ENCODE data around the gene KLHDC3.

KLHDC3 gene

DNA sequence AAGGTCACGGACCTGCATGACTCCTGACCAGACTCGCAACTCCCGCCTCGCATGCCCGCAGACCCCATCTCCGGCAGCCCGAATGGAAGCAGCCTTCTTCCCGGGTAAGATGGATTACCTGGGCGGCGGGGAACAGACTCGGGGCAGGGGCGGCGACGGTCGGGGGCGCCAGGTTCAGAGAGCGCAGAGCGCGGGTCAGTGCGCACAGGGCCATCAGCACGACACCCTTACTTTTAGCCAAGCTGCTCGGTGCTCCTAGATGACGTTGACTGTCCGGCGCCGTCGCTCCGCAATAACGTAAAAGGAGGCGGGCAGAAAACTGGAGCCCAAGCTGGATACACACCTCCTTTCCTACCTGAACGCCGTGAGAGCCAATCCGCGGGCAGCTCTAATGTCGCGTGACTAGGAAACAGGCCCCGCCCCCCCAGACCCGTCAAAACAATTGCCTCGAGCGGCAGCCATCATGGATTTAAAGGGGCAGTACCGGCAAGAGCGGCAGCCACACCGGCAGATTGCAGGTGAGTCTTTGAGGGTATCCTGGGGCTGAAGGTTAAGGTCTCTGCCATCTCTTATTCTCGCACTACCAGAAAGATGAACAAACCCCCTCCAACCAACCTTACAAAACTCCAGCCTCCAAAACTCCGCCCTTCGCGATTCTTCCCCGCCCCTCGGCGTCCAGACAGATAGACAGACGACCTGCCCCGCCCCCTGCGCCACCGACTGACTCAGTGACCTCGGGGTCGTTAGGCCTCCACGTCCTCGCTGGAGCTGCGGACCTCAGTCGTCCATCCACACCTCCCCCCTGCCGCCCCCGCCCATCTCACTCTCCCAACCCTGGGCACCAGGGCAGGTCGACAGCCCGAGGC lies 45.4 kb downstream of the KLHDC3 start, which contains the start of the genes KLC4 and MRPL2:
Gene KLC4, plus strand, starts transcription at position 464 of the 866 bp plus-strand sequence. CDS start 1,705 bp downstream, outside the sequence.
Gene MRPL2, minus strand, starts transcription at position 267 of the 866 bp plus-strand sequence. Its CDS starts 53 bp downstream, at position 214.
- DNase-seq (ENCODE audit: low spot score): peak; percentile 99

DNA sequence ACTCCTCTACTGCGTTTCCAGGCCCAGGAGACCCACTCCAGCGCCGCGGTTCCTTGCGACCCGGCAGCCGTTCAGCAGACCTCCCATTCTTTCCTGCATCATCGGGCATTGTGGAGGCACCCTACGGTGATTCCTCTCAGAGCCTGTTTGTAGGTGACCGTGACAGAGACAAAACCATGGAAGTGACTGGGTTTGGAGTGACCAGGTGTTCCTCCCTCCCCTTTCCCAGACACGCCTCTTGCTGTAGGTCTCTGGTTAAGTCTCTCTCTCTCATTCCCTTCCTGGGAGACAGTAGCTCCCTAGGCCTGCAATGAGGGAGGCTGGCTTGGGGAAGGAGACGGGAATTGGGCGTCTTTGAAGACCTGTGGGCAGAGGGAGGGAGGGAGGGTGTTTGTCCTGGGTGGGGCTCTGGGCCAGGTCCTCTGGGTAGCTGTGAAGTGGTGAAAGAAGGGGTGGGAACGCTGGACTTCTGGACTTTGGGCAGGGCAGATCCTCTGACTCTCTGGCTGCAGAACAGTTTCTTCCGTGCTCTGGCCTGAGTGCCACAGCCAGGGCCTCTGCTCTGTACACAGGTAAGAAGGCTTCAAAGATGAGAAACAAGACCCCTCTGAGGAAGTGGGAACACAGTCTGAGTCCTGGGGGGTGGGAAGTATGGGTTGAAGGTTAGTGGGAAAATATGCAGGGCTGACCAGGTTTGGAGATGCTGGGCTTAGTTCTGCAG lies 46.1 kb downstream of the KLHDC3 start:
- peak; percentile 64 for DNase-seq (ENCODE audit: low spot score)

DNA sequence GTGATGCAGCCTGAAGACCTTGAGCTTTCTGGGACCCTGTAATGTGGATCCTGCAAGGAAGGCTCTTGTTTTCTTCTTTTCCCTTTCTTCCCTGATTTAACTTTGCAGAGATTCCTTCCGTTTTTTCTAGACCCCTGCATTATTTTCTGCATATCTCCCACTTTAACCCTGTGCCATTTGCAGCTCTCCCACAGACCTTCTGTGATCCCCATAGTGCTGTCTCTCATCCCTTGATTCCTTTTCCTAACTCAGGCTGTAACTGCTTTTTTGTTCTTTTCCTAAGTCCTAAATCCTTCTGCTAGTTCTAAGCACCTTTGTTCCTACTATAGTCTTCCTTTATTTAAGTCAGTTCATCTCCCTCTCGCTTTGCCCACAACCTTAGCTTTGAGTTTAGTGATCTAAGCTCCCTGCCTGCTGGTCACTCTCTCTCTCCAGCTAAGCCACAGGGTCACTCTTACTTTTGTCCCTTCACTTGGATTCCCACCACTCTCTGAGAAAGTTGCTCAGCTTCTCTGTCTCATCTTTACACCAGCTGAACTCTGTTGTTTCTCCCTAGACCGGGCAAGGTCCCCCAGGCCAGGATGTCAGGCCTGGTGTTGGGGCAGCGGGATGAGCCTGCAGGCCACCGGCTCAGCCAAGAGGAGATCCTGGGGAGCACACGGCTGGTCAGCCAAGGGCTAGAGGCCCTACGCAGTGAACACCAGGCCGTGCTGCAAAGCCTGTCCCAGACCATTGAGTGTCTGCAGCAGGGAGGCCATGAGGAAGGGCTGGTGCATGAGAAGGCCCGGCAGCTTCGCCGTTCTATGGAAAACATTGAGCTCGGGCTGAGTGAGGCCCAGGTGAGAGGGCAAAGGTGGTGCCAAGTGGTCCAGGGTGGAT lies 46.9 kb downstream of the KLHDC3 start:
- DNase-seq (ENCODE audit: low spot score): no peak

DNA sequence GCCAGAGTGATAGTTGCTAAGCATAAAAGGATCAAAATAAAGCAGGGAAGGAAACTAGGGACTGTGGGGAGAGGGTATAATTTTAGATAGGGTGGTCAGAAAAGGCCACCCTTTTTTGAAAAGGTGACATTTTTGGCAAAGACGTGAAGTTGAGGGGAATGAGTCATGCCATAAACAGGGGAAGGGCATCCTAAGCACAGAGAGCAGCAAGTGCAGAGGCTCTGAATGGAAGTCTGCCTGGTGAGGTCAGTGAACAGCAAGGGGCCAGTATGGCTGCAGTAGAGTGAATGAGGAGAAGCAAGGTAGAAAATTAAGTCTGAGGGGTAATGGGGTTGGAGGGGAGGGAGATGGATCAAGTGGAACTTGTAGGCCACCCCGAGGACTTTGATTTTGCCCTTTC lies 47.8 kb downstream of the KLHDC3 start:
- no peak for DNase-seq (ENCODE audit: low spot score)

DNA sequence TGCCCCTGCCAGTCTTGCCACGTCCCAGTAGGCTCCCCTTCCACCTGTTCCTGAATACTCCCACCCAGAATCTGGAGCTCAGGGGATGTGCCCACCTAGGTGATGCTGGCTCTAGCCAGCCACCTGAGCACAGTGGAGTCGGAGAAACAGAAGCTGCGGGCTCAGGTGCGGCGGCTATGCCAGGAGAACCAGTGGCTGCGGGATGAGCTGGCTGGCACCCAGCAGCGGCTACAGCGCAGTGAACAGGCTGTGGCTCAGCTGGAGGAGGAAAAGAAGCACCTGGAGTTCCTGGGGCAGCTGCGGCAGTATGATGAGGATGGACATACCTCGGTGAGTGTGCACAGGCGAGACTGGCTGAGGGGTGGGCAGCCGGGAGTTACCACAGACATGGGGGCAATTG lies 48.8 kb downstream of the KLHDC3 start:
- no peak for DNase-seq (ENCODE audit: low spot score)

DNA sequence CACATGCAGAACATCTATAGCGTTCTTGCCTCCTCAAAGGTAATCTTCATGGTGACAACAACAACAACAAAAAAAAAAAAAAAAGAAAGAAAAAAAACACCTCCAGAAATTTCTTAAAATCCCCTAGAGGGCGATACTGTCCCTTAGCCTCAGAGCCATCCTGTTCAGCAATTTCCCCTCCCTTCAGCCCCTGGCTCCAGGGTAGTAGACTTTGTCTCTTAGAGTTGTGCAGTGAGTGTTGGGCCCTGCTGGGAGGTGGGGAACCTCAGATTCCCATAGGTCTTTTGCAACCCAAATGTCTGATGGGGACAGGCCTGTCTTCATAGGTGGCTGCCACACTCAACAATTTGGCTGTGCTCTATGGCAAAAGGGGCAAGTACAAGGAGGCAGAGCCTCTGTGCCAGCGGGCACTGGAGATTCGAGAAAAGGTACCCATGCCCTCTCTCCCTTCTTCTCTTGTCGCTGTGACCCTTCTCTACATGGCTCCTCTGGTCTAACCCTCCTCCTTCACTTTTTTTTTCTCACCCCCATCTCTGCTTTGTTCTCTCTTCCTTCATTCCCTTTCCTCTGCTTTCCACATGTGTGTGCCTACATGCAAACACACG lies 56.1 kb downstream of the KLHDC3 start:
- peak; percentile 67 for DNase-seq (ENCODE audit: low spot score)

Data from hematopoietic multipotent progenitor cell treated with erythropoietin and hydrocortisone succinate and interleukin-3 and kit ligand, for 17 days (in vitro differentiated cells).